HepG2 (cell line): Measurements from ENCODE around the gene DNASE2. TPM values are rescaled to one million over a fixed set of nuclear protein-coding genes. Genes with fewer than 3 reads are reported as not detected.

Experiments used
- ETV6 ChIP-seq: sonication (generic); formaldehyde crosslinking; conservative IDR thresholded peaks from 2 replicates; pipeline ENCODE4 v1.4.0; 2020; ENCODE audit warnings: missing genetic modification reagents
- HNF4G ChIP-seq, 2 experiments: sonication (generic) in 1 of 2; formaldehyde crosslinking in 1 of 2; IDR thresholded peaks; 2 replicates each; pipeline versions ENCODE4 v1.4.0 to v1.6.1; 2011 to 2020; ENCODE audit warnings: borderline replicate concordance in 2 of 2, low read depth in 2 of 2, mild to moderate bottlenecking in 2 of 2, low read length in 1 of 2, missing genetic modification reagents in 1 of 2, moderate library complexity in 1 of 2
- KLF13 ChIP-seq: sonication (generic); formaldehyde crosslinking; IDR thresholded peaks from 2 replicates; pipeline ENCODE4 v1.4.0; 2020; ENCODE audit warnings: mild to moderate bottlenecking, missing genetic modification reagents
- MBNL3 ChIP-seq: fragments of 250-450 bp; sonication (Bioruptor Pico); conservative IDR thresholded peaks from 2 replicates; pipeline ENCODE4 v1.8.0; 2022; ENCODE audit warnings: mild to moderate bottlenecking, inconsistent platforms
- MXI1 ChIP-seq: IDR thresholded peaks from 3 replicates; pipeline ENCODE4 v1.6.1; 2012; ENCODE audit warnings: low read depth, low read length, inconsistent platforms, borderline replicate concordance
- NONO ChIP-seq, 2 experiments: fragments of 450-650 bp in 1 of 2; sonication (generic) in 1 of 2; formaldehyde crosslinking in 1 of 2; IDR thresholded peaks in 1 of 2; conservative IDR thresholded peaks in 1 of 2; 2 replicates each; pipeline versions ENCODE4 v1.6.1 to v1.8.0; 2017 to 2022; ENCODE audit warnings: mild to moderate bottlenecking in 1 of 2, missing genetic modification reagents in 1 of 2, moderate library complexity in 1 of 2
- RARG ChIP-seq: sonication (generic); formaldehyde crosslinking; IDR thresholded peaks from 2 replicates; pipeline ENCODE4 v1.4.0; 2020; ENCODE audit warnings: low read depth, mild to moderate bottlenecking, missing genetic modification reagents
- RXRB ChIP-seq: IDR thresholded peaks from 2 replicates; pipeline ENCODE4 v1.6.1; 2016; ENCODE audit warnings: borderline replicate concordance, missing genetic modification reagents, missing compliant biosample characterization
- ZBTB25 ChIP-seq: IDR thresholded peaks from 2 replicates; pipeline ENCODE4 v1.6.1; 2018; ENCODE audit warnings: missing genetic modification reagents
- ZMYM4 ChIP-seq: sonication (generic); formaldehyde crosslinking; IDR thresholded peaks from 2 replicates; pipeline ENCODE4 v1.8.1; 2023; ENCODE audit warnings: mild to moderate bottlenecking, missing genetic modification reagents
- ZNF234 ChIP-seq: sonication (generic); formaldehyde crosslinking; conservative IDR thresholded peaks from 2 replicates; pipeline ENCODE4 v1.5.1; 2020; ENCODE audit warnings: mild to moderate bottlenecking, missing genetic modification reagents
- ZNF329 ChIP-seq: sonication (generic); formaldehyde crosslinking; IDR thresholded peaks from 2 replicates; pipeline ENCODE4 v1.9.0; 2021; ENCODE audit warnings: low read depth, mild to moderate bottlenecking, missing genetic modification reagents
- ZNF513 ChIP-seq: sonication (generic); formaldehyde crosslinking; conservative IDR thresholded peaks from 2 replicates; pipeline ENCODE4 v1.5.0; 2020; ENCODE audit warnings: missing genetic modification reagents
- ZNF607 ChIP-seq: sonication (generic); formaldehyde crosslinking; IDR thresholded peaks from 2 replicates; pipeline ENCODE4 v1.5.1; 2020; ENCODE audit warnings: missing genetic modification reagents, mild to moderate bottlenecking, borderline replicate concordance
- ZNF749 ChIP-seq: sonication (generic); formaldehyde crosslinking; IDR thresholded peaks from 2 replicates; pipeline ENCODE4 v1.8.0; 2022; ENCODE audit warnings: mild to moderate bottlenecking, missing genetic modification reagents, moderate library complexity, borderline replicate concordance
- polyA plus RNA-seq, 8 experiments: library from polyadenylated mRNA; depleted of rRNA in 3 of 8; stranded (reverse) in 7 of 8; unstranded in 1 of 8; fragments of >200 nt; fragmentation: Illumina TruSeq in 4 of 8; extraction: Trizol in 4 of 8; gene quantifications; 2 replicates each; pipeline versions ENCODE4 v1.2.1 to v1.2.3, GENCODE V29; 2011 to 2016; ENCODE audit warnings: low read depth in 4 of 8, missing spikeins in 1 of 8, mixed read lengths in 1 of 8; ENCODE audit not compliant: insufficient read depth in 1 of 8
- total RNA-seq, 5 experiments: library from RNA; depleted of rRNA; stranded (reverse); fragments of >200 nt; fragmentation: Illumina TruSeq; extraction: Trizol; gene quantifications; 2 replicates each; pipeline ENCODE4 v1.2.3, GENCODE V29; 2016; ENCODE audit warnings: low read depth in 1 of 5
- TF ChIP-seq, protein P1 (sequence below): sonication (generic); formaldehyde crosslinking; IDR thresholded peaks from 2 replicates; pipeline ENCODE4 v1.4.0; 2020; ENCODE audit warnings: missing genetic modification reagents, borderline replicate concordance

Gene DNASE2
- total and polyA plus RNA-seq, 2 of the 13 experiments (the other 11 are each of a cell fraction or from before 2014, with no cell fraction given), result 7.5 to 16.2 TPM

DNA sequence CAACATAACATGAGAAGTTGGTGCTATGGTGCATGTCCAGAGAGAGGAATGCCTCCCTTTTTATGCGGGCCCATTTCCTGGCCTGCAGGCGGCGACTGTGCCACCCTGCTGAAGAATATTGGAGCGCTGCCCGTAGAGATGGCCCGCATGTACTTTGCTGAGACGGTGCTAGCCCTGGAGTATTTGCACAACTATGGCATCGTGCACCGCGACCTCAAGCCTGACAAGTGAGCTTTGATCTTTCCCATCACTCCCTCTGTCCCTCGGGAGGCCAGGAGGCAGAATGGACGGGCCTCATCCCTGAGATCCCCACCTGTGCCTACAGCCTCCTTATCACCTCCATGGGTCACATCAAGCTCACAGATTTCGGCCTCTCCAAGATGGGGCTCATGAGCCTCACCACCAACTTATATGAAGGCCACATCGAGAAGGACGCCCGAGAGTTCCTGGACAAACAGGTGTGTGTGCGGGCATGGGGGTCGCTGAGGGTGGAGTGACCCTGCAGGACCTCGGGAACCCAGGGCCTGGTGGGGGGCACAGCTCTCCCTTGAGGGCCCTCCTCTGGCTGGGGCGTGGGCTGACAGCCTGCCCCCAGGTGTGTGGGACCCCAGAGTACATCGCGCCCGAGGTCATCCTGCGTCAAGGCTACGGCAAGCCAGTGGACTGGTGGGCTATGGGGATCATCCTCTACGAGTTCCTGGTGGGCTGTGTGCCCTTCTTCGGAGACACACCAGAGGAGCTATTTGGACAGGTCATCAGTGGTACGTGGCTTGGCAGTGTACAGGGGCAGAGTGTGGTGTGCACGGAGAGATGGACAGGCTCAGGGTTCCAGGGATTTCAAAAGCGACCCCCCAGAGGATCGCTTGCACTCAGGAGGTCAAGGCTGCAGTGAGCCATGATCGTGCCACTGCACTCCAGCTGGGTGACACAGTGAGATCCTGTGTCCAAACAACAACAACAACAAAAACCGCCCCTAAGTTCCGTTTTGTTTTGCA is 16.2 kb downstream of the DNASE2 start (continued):
- TF ChIP-seq ZNF234 (CRISPR knock-in tag), result no peak
- TF ChIP-seq, protein P1, sequence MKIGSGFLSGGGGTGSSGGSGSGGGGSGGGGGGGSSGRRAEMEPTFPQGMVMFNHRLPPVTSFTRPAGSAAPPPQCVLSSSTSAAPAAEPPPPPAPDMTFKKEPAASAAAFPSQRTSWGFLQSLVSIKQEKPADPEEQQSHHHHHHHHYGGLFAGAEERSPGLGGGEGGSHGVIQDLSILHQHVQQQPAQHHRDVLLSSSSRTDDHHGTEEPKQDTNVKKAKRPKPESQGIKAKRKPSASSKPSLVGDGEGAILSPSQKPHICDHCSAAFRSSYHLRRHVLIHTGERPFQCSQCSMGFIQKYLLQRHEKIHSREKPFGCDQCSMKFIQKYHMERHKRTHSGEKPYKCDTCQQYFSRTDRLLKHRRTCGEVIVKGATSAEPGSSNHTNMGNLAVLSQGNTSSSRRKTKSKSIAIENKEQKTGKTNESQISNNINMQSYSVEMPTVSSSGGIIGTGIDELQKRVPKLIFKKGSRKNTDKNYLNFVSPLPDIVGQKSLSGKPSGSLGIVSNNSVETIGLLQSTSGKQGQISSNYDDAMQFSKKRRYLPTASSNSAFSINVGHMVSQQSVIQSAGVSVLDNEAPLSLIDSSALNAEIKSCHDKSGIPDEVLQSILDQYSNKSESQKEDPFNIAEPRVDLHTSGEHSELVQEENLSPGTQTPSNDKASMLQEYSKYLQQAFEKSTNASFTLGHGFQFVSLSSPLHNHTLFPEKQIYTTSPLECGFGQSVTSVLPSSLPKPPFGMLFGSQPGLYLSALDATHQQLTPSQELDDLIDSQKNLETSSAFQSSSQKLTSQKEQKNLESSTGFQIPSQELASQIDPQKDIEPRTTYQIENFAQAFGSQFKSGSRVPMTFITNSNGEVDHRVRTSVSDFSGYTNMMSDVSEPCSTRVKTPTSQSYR, result 0 out of 2 replicates have a peak, but pooled peaks have one; percentile 7
- TF ChIP-seq ZNF607, result no peak
- TF ChIP-seq KLF13 (CRISPR knock-in tag), result no peak
- TF ChIP-seq MBNL3 (CRISPR knock-in tag), result no peak
- TF ChIP-seq ZNF749 (CRISPR knock-in tag), result no peak
- peak; percentile 43; the same call in 1 of the 3 replicates for TF ChIP-seq MXI1
- TF ChIP-seq NONO (IDR thresholded peaks at IDR 0.05), result no peak
- TF ChIP-seq NONO (CRISPR knock-in tag; conservative IDR thresholded peaks at IDR 0.05), result no peak
- peak; percentile 35; the same call in 1 of the 2 replicates for TF ChIP-seq ZMYM4 (CRISPR knock-in tag)
- TF ChIP-seq ETV6, result no peak
- TF ChIP-seq ZNF329, result no peak
- TF ChIP-seq ZNF513 (CRISPR knock-in tag), result no peak
- peak; percentile 72 for TF ChIP-seq HNF4G (IDR thresholded peaks at IDR 0.05; ENCODE audit: borderline replicate concordance, low read depth, low read length)
- TF ChIP-seq HNF4G (CRISPR knock-in tag; IDR thresholded peaks at IDR 0.05; ENCODE audit: borderline replicate concordance, low read depth), result no peak
- no peak for TF ChIP-seq ZBTB25 (CRISPR knock-in tag)
- TF ChIP-seq RXRB (CRISPR knock-in tag), result peak; percentile 29; the same call in 1 of the 2 replicates
- TF ChIP-seq RARG (CRISPR knock-in tag), result no peak
